H9 (cell line): ENCODE measurements around the gene USP40. TPM values are rescaled to one million over a fixed set of nuclear protein-coding genes. Genes with fewer than 3 reads are reported as not detected.

Experiments
- DNase-seq: peaks from one replicate; pipeline ENCODE4 v3.0.0-alpha.2; 2017
- H2AFZ ChIP-seq: one replicate; pipeline ENCODE4 v1.6.1; 2013; ENCODE audit warnings: mild to moderate bottlenecking, low read length, control low read depth, moderate library complexity
- H2AK5ac ChIP-seq: 2 replicates; pipeline ENCODE4 v1.6.1; 2013; ENCODE audit warnings: low read length, control low read depth, mixed read lengths; ENCODE audit not compliant: insufficient read length
- H2BK120ac ChIP-seq: one replicate; pipeline ENCODE4 v1.6.1; 2013; ENCODE audit warnings: low read depth, mild to moderate bottlenecking, low read length, control low read depth, inconsistent platforms; ENCODE audit not compliant: poor library complexity, severe bottlenecking
- H2BK12ac ChIP-seq: 2 replicates; pipeline ENCODE4 v1.6.1; 2013; ENCODE audit warnings: low read length, control low read depth, mixed read lengths, low read depth; ENCODE audit not compliant: insufficient read length
- H2BK15ac ChIP-seq: 2 replicates; pipeline ENCODE4 v1.6.1; 2013; ENCODE audit warnings: low read depth, low read length, control low read depth
- H2BK20ac ChIP-seq: one replicate; pipeline ENCODE4 v1.6.1; 2013; ENCODE audit warnings: low read depth, mild to moderate bottlenecking, low read length, control low read depth, inconsistent platforms; ENCODE audit not compliant: poor library complexity, severe bottlenecking
- H2BK5ac ChIP-seq: 2 replicates; pipeline ENCODE4 v1.6.1; 2013; ENCODE audit warnings: low read length, control low read depth, mixed read lengths; ENCODE audit not compliant: insufficient read length
- H3K14ac ChIP-seq: 2 replicates; pipeline ENCODE4 v1.6.1; 2013; ENCODE audit warnings: low read length, control low read depth; ENCODE audit not compliant: insufficient read depth
- H3K18ac ChIP-seq: 2 replicates; pipeline ENCODE4 v1.6.1; 2013; ENCODE audit warnings: low read depth, mild to moderate bottlenecking, mixed read lengths, low read length, control low read depth; ENCODE audit not compliant: insufficient read length
- H3K23ac ChIP-seq: 2 replicates; pipeline ENCODE4 v1.6.1; 2013; ENCODE audit warnings: low read length, control low read depth, mixed read lengths, low read depth; ENCODE audit not compliant: insufficient read length
- H3K23me2 ChIP-seq: 2 replicates; pipeline ENCODE4 v1.6.1; 2013; ENCODE audit warnings: low read depth, mild to moderate bottlenecking, mixed read lengths, low read length, control low read depth; ENCODE audit not compliant: insufficient read length, poor library complexity, severe bottlenecking
- H3K27ac ChIP-seq: 2 replicates; pipeline ENCODE4 v1.5.1; 2013; ENCODE audit warnings: low read length, control low read depth, mixed read lengths, low read depth; ENCODE audit not compliant: insufficient read length
- H3K27me3 ChIP-seq: 2 replicates; pipeline ENCODE4 v1.6.1; 2013; ENCODE audit warnings: low read length, control low read depth, inconsistent platforms; ENCODE audit not compliant: insufficient read depth
- H3K4ac ChIP-seq: 2 replicates; pipeline ENCODE4 v1.6.1; 2013; ENCODE audit warnings: low read depth, mild to moderate bottlenecking, control low read depth, inconsistent platforms, low read length, moderate library complexity
- H3K4me1 ChIP-seq: 2 replicates; pipeline ENCODE4 v1.6.1; 2013; ENCODE audit warnings: low read length, control low read depth, inconsistent platforms; ENCODE audit not compliant: insufficient read depth
- H3K4me2 ChIP-seq: 2 replicates; pipeline ENCODE4 v1.6.1; 2013; ENCODE audit warnings: low read length, control low read depth, mixed read lengths; ENCODE audit not compliant: insufficient read length, insufficient read depth
- H3K56ac ChIP-seq: 2 replicates; pipeline ENCODE4 v1.6.1; 2013; ENCODE audit warnings: low read depth, mild to moderate bottlenecking, mixed read lengths, low read length, control low read depth; ENCODE audit not compliant: insufficient read length
- H3K79me1 ChIP-seq: 2 replicates; pipeline ENCODE4 v1.6.1; 2013; ENCODE audit warnings: low read depth, mild to moderate bottlenecking, moderate library complexity, low read length, control low read depth, inconsistent platforms; ENCODE audit not compliant: insufficient read depth, poor library complexity, severe bottlenecking
- H3K79me2 ChIP-seq: 2 replicates; pipeline ENCODE4 v1.6.1; 2013; ENCODE audit warnings: low read length, control low read depth, inconsistent platforms; ENCODE audit not compliant: insufficient read depth
- H3K9ac ChIP-seq: 2 replicates; pipeline ENCODE4 v1.6.1; 2013; ENCODE audit warnings: low read length, control low read depth, mixed read lengths; ENCODE audit not compliant: insufficient read length; ENCODE audit errors: extremely low read depth
- H3K9me3 ChIP-seq: one replicate; pipeline ENCODE4 v1.6.1; 2013; ENCODE audit warnings: low read depth, low read length, inconsistent platforms; ENCODE audit not compliant: control insufficient read depth
- H3T11ph ChIP-seq: one replicate; pipeline ENCODE4 v1.6.1; 2013; ENCODE audit warnings: mild to moderate bottlenecking, low read length, control low read depth, inconsistent platforms
- H4K20me1 ChIP-seq: one replicate; pipeline ENCODE4 v1.6.1; 2013; ENCODE audit not compliant: control insufficient read depth, insufficient read length, insufficient read depth
- H4K5ac ChIP-seq: 2 replicates; pipeline ENCODE4 v1.6.1; 2013; ENCODE audit warnings: low read depth, mild to moderate bottlenecking, mixed read lengths, low read length, control low read depth; ENCODE audit not compliant: insufficient read length
- H4K8ac ChIP-seq: replicated peaks from 2 replicates; pipeline ENCODE4 v1.6.1; 2013; ENCODE audit warnings: low read length, control low read depth, mixed read lengths, low read depth; ENCODE audit not compliant: insufficient read length
- H4K91ac ChIP-seq: 2 replicates; pipeline ENCODE4 v1.6.1; 2013; ENCODE audit warnings: low read depth, mild to moderate bottlenecking, moderate library complexity, mixed read lengths, low read length, control low read depth; ENCODE audit not compliant: insufficient read length
- H3K27ac Mint-ChIP-seq, 3 experiments: 2 replicates in 2 of 3; 3 replicates in 1 of 3; pipeline ENCODE4 v1.8.0; 2020 to 2021; ENCODE audit warnings: mixed read lengths in 3 of 3, mild to moderate bottlenecking in 1 of 3, moderate library complexity in 1 of 3
- H3K27me3 Mint-ChIP-seq: 2 replicates; pipeline ENCODE4 v1.8.0; 2021; ENCODE audit warnings: low read depth, mild to moderate bottlenecking, moderate library complexity, mixed read lengths
- H3K36me3 Mint-ChIP-seq, 3 experiments: 2 replicates in 2 of 3; 3 replicates in 1 of 3; pipeline ENCODE4 v1.8.0; 2020 to 2021; ENCODE audit warnings: low read depth in 3 of 3, mixed read lengths in 3 of 3; ENCODE audit not compliant: insufficient read depth in 1 of 3
- H3K4me1 Mint-ChIP-seq, 2 experiments: 2 replicates each; pipeline ENCODE4 v1.8.0; 2020; ENCODE audit warnings: mixed read lengths in 2 of 2
- H3K4me3 Mint-ChIP-seq, 2 experiments: 2 replicates in 1 of 2; 3 replicates in 1 of 2; pipeline ENCODE4 v1.8.0; 2020 to 2021; ENCODE audit warnings: mild to moderate bottlenecking in 2 of 2, mixed read lengths in 2 of 2, moderate library complexity in 1 of 2
- H3K9me3 Mint-ChIP-seq, 2 experiments: 2 replicates in 1 of 2; 3 replicates in 1 of 2; pipeline ENCODE4 v1.8.0; 2020; ENCODE audit warnings: mild to moderate bottlenecking in 2 of 2, mixed read lengths in 2 of 2, moderate library complexity in 1 of 2
- CTCF ChIP-seq: fragments of 200-600 bp; sonication (generic); conservative IDR thresholded peaks from 3 replicates; pipeline ENCODE4 v1.8.0; 2021; ENCODE audit warnings: antibody characterized with exemption, mild to moderate bottlenecking
- WGBS: extraction: QIAGEN DNeasy Blood & Tissue Kit; methylation state at CpG from one replicate; pipeline ENCODE4 v1.1.7; 2013; ENCODE audit warnings: missing lambda C conversion rate, low lambda C conversion rate, mixed read lengths; ENCODE audit not compliant: insufficient read length; ENCODE audit errors: extremely low coverage; 5-methylcytosine and 5-hydroxymethylcytosine counted together
- total RNA-seq: library from RNA; stranded (reverse); gene quantifications from 2 replicates; pipeline ENCODE4 v1.2.1, GENCODE V29; 2021

USP40 gene
- total RNA-seq, 1 experiment from 2014 or later: 7.5 TPM

- TF ChIP-seq CTCF: no peak
- Histone ChIP-seq H4K5ac (no peak overlapping the region), H2BK15ac (no peak overlapping the region), H3K4me1 (no peaks in the 10 kb centered on the region), H3K9ac (no peak overlapping the region), H3K9me3 (no peaks in the 10 kb centered on the region), H3K4ac (no peak overlapping the region), H3K23ac (no peak overlapping the region), H4K8ac (no peak overlapping the region), H2AFZ (no peak overlapping the region), H3T11ph (no peak overlapping the region), H2BK5ac (no peak overlapping the region), H4K20me1 (no peaks in the 10 kb centered on the region), H3K79me2 (no peaks in the 10 kb centered on the region), H2BK20ac (no peak overlapping the region), H4K91ac (no peak overlapping the region), H3K18ac (no peak overlapping the region), H2AK5ac (no peak overlapping the region), H3K23me2 (no peaks in the 10 kb centered on the region), H3K56ac (no peak overlapping the region), H3K27ac (no peak overlapping the region), H3K27me3 (no peaks in the 10 kb centered on the region), H2BK120ac (no peak overlapping the region), H3K14ac (no peak overlapping the region), H3K79me1 (no peaks in the 10 kb centered on the region), H3K4me2 (no peak overlapping the region), H2BK12ac (no peak overlapping the region)
- no peak for DNase-seq
- H3K27me3 Mint-ChIP-seq: no peaks in the 10 kb centered on the region
- H3K27ac Mint-ChIP-seq: no peak overlapping the region
- no peaks in the 10 kb centered on the region for H3K9me3 Mint-ChIP-seq
- peaks cover 9 to 56% (median 44%) of the 10 kb centered on the region in 3 experiments; a peak in 6 of 7 replicates for H3K36me3 Mint-ChIP-seq
- H3K4me3 Mint-ChIP-seq: no peak overlapping the region
- peaks cover 0 to 2% of the 10 kb centered on the region in 2 experiments; a peak in 1 of 4 replicates for H3K4me1 Mint-ChIP-seq
- no CpG with 5 or more reads among the region's 11 CpGs for WGBS
These were observed 110.5 kb downstream of the USP40 start for GRCh38 chr2:233456111-233456510.
